HL-60/S4 (cell line): ENCODE results near the gene MAP1S.

Experiments
- in situ Hi-C: fragments of 300-500 bp; cut with MboI; formaldehyde crosslinking; loops from 2 replicates; pipeline ENCODE4 v1.14.3; 2022; ENCODE audit warnings: low sequenced_read_pairs

The MAP1S gene, protein sequence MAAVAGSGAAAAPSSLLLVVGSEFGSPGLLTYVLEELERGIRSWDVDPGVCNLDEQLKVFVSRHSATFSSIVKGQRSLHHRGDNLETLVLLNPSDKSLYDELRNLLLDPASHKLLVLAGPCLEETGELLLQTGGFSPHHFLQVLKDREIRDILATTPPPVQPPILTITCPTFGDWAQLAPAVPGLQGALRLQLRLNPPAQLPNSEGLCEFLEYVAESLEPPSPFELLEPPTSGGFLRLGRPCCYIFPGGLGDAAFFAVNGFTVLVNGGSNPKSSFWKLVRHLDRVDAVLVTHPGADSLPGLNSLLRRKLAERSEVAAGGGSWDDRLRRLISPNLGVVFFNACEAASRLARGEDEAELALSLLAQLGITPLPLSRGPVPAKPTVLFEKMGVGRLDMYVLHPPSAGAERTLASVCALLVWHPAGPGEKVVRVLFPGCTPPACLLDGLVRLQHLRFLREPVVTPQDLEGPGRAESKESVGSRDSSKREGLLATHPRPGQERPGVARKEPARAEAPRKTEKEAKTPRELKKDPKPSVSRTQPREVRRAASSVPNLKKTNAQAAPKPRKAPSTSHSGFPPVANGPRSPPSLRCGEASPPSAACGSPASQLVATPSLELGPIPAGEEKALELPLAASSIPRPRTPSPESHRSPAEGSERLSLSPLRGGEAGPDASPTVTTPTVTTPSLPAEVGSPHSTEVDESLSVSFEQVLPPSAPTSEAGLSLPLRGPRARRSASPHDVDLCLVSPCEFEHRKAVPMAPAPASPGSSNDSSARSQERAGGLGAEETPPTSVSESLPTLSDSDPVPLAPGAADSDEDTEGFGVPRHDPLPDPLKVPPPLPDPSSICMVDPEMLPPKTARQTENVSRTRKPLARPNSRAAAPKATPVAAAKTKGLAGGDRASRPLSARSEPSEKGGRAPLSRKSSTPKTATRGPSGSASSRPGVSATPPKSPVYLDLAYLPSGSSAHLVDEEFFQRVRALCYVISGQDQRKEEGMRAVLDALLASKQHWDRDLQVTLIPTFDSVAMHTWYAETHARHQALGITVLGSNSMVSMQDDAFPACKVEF

DNA sequence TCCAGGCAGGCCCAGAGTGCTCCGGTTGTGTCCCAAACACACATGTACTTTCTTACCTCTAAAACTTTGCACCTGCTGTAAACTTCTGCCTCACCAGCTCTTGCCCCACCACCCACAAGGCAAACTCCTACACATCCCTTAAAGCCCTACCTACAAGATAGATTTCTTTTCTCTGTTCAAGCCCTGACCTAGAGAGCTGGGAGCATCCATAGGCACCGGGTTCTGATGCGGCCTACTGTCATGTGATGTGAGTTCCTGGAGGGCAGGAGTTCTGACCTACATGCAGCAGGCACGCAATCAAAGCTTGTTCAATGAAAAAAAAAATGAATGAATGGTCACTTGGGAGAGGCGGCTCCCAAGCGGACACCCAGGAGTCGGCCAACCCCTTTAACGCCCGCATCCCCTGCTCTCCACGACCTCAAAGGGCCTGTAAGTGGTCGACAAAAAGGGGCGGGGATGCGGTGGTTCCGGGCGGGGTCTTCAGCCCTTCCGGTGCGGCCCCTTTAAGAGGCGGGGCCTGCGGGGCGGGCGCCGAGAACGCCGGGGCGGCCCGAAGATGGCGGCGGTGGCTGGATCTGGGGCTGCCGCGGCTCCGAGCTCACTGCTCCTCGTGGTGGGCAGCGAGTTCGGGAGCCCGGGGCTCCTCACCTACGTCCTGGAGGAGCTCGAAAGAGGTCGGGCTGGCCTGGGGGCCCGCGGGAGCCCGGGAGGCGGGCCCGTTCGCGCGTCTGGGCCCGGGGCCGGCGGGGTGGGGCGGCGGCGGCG is at the start of gene MAP1S:
Gene MAP1S, plus strand, starts transcription at position 534 of the 765 bp plus-strand sequence. Its CDS starts 23 bp downstream, at position 557.
- in situ Hi-C loops: no loop called here

DNA sequence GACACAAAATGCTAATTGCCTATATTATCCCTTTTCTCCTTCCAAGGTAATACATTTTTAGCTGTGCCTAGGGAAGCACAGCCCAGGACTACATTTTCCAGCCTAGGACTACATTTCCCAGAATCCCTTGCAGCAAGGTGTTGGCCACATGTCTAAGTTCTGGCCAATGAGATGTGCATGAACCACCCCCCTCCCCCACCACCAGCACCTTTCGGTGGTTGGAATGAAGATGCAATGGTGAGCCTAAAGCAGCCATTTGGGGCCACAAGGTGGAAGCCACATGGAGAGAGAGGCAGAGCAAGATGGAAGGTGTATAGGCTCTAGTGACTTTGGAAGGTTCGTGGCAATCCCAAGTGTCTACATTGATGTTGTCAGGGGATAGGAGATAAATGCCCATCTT is 47.4 kb upstream of the MAP1S start:
- in situ Hi-C loops: no loop called here

DNA sequence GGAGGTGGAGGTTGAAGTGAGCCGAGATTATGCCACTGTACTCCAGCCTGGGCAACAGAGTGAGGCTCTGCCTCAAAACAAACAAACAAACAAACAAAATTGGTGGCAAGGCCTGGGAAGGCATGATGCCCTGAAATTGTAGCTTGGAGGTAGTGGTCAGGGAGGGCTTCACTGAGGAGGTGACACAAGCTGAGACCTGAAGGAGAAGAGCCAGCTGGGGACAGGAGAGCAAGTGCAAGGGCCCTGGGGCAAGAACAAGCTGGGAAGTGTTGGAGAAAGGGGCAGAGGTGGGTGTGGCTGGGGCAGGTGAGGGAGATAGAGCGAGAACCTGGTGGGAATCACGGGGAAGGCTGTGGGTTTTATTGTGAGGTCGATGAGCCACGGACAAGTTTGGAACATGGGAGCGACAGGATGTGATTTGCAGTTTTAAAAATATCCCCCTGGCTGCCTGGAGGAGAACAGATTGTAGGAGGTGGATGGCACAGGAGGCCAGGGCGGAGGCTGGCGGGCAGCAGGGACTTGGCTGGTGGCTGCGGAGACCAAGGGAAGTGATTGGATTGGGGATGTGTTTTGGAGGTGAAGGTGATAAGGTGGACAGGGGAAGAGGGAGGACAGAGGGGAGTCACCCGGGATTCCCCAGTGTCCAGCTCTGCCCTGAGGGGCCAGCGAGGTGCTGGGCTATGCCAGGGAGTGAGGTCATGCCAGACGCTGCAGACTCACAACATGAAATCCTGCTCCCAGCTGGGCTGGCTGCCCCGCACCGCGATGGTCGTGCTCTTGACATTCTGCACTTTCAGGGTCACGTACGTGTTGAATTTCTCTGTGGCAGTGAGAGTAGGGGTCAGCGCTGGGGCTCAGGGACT is 45.1 kb upstream of the MAP1S start:
- in situ Hi-C loops: no loop called here

DNA sequence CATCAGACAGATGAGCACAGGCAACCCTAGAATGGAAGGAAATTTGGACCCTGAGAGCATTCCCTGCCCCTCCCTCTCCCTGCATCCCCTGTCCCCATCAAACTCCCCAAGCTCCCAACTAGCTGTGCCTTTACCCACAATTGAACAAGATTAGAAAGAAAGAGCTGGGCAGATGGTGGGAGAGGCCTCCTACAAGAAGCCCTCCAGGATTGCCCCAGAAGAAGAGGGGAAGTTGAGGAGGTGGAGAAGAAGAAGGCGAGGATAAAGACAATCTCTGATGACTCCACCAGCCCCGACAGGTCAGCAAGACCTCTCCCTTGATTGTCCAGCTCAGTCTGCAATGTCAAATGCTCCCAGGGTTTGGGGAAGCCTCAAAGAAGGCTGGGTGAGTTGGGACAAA is 43.0 kb upstream of the MAP1S start:
- in situ Hi-C loops: no loop called here

DNA sequence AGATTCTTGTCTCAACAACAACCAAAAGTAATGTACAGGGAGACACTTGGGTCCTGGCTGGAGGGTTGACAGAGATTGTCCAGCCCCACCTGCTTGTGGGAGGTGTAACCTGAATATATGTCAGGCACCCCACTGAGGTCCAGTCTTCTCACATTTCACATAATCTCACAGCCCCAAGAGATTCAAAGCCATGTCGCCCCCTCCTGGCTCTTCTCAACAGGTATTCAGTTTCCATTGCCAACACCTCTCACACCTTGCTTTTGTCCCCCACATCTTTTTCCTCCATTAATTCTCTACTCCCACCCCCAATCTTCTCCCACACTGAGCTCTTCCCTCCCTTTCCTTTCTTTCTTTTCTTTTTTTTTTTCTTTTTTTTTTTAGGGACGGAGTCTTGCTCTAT is 42.3 kb upstream of the MAP1S start:
- in situ Hi-C loops: no loop called here

DNA sequence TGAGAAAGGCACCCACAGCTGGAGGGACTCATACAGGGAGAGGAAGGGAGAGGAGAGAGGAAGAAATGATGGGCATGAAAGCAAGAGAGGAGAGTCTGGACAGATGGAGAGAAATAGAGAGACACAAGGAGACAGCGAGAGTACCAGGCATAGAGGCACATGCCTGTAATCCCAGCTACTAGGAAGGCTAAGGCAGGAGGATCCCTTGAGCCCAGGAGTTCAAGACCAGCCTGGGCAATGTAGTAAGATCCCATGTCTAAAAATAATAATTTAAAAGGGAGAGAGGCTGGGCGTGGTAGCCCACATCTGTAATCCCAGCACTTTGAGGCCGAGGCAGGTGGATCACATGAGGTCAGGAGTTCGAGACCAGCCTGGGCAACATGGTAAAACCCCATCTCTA is 40.4 kb upstream of the MAP1S start:
- in situ Hi-C loops: no loop called here

DNA sequence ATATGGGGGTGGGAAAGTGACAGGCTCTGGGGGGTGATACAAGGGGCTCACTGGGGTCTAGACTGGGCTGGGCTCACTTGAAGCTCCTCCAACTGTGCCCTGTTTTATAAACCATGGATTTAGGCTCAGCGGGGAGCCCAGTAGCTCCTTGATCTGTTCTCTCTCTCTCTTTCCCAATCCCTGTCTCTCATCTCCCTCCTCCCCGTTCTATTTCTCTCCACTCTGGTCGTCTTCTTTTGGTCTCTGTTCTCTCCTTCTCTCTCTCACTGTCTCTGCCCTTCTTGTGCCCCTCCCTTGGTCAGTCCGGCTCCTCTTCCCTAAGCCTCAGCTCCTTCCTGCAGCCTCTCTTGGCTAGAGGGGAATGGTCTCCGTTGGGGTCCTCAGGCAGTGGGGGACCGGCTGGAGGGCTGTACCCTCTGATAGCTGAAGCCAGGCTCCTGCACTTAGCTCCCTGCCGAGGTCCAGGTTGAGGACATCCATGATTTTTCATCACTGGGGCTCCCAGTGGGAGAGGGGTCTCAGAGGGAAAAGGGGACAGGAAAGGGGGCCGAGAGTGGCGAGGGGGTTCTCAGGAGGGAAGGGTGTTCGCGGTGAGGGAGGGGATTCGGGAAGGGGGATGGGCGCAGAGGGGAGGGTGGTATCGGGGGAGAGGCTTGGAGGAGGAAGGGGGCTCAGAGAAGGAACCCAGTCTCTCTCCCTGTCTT is 39.6 kb upstream of the MAP1S start:
- in situ Hi-C loops: no loop called here

DNA sequence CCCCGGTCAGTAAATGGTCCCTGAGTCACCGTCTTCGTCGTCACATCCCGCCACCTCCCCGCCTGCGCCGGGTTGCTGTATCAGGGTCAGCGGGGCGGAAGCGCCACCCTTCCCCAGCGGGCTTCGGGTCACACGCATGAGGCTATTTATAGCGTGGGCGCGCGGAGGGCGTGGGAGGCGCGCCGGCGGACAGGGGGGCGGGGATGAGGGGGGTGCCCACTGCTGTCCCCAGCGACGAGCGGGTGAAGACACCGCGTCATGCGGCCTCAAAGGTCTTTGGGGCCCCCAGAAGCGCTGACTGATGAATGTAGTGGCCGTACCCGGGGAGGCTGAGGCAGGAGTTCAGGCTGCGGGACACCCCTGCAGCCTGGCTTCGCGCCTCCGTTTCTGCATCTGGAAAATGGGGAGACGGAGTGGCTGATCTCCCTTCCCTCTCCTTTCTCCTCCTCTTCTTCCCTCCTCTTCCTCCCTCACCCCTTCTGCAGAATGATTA is 39.0 kb upstream of the MAP1S start:
- in situ Hi-C loops: no loop called here

DNA sequence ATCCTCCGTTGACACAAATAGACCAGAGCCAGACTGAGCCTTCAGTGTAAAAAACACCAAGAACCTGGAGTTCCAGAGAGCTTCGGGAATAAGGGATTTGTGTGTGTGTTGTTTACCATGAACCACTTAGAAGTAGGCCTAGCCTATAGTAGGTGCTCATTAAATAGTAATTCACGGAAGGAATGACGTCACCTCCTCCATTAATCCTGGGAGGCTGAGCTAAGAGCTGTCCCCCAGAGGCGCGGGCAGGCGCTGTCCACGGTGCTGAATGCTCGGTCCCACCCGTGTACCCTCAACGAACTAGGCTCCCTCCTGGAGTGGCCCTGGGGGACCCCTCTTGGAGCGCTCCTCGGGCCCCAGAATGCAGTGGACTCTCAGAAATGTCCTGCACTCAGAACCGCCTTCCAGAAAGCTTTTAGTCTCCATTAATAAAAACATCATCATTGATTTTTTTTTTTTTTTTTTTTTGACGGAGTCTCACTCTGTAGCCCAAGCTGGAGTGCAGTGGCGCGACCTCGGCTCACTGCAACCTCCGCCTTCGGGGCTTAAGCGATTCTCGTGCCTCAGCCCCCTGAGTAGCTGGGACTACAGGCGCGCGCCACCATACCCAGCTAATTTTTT is 37.7 kb upstream of the MAP1S start:
- in situ Hi-C loops: no loop called here

DNA sequence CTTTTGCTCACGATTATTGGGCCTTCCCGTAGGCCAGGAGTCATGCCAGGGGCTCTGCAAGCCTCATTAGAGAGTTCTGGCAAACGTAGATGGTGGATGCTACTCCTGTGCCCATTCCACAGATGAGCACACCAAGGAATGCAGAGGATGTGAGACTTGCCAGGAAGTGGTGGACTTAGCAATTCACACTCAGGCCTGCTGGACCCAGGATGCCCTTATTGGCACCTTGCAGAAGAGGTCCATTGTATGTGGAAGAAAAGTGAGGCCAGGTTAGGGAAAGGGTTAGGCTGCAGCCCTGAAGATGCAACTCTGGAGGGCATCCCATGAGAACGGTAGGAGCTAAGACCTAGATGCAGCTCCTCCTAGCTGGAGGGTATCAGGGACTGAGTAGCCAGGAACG is 37.0 kb upstream of the MAP1S start:
- in situ Hi-C loops: no loop called here

DNA sequence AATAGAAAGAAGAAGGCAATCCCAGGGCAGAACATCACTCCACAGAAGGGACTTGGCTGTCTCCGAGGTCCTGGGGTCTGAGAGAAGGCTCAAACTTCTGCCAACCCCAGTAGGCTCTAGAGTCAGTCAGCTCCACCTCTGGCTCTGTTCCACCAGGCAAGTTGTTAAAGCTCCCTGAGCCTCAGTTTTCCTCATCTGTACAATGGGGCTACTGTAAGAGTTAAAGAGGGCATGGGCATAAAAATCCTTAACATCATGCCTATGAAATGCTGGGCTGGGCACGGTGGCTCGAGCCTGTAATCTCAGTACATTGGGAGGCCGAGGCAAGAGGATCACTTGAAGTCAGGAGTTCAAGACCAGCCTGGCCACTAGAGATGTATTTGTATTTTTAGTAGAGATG is 36.2 kb upstream of the MAP1S start:
- in situ Hi-C loops: no loop called here

DNA sequence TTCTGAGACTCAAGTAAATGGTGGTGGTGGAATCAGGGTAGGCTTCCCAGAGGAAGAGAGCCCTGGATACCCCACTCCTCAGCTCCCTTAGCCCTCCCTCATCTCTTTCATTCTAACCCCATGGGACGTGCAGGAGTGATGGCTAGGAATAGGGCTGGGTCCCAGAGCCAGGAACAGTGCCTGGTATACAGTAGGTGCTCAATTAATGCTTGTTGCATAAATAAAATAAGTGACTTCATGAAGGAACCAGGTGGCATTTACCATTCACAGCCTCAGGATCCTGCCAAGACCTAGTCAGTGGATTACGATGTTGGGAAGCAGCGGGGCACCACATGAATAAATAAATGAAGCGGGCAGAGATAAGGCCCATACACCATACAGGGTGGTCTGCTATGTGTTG is 35.0 kb upstream of the MAP1S start:
- in situ Hi-C loops: no loop called here

DNA sequence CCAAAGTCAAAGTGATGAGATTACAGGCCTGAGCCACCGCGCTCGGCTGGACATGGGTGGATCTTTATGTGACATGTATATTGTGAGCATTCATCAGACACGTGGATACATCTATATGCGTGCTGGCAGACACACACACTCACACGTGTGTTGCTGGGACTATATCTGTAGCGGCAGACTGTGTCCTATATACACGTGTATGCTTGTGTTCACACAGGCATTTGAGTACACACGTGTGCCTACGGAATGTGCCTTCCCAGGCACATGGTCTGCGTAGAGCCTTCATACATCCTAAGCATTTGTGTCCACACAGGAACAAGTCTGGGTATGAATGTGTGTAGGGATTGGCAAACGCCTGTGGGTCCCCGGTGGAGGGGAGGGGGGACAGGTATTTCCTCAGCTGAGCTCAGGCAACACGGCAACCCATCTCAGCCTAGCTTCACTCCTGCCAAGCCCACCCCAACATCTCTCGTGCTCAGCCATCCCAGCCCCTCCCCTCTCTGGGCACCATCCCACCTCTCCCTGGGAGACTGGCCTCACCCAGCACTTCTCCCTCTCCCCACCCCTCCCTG is 33.7 kb upstream of the MAP1S start:
- in situ Hi-C loops: no loop called here

DNA sequence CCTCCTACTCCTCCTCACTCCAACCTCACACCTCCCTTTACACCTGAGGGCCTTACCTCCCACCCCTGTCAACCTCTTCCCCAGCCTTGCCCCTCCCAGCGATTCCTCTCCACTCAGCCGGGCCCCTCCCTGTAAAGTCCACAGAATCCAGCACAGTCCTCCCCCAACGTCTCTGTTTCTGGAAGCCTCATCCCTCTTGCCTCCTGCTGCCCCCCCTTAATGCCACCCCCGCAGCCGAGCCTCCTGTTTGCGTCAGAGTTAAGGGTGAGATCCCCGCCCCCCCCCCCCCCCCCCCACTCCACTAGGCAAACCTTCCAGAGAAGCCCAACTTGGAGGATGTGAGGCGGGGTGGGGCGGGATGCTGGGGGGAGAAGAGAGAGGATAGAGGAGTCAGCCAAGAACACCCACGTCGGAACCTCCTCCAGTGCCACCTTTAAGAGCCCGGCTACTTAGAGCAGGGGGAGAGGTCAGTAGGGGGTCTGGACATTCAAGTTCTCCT is 33.2 kb upstream of the MAP1S start:
- in situ Hi-C loops: no loop called here

DNA sequence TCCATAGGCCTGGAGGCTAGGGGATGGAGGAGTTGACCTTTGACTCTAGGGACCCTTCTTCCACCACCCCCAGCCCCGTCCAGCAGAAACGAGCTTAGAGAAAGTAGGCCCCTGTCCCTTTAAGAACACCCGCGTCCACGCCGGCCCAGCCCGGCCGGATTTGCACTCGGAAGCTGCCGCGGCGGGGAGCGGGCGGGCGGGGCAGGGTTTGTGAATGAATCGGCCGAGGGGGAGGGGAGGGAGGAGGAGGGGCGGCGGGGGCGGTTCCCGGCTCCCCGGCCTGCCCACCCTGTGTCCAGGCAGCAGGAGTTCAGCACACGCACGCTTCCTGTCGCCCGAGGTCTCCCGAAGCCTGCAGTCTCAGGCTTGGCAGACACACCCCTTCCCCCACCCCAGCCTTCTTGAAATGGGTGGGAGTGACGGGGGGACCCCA is 32.7 kb upstream of the MAP1S start:
- in situ Hi-C loops: no loop called here

DNA sequence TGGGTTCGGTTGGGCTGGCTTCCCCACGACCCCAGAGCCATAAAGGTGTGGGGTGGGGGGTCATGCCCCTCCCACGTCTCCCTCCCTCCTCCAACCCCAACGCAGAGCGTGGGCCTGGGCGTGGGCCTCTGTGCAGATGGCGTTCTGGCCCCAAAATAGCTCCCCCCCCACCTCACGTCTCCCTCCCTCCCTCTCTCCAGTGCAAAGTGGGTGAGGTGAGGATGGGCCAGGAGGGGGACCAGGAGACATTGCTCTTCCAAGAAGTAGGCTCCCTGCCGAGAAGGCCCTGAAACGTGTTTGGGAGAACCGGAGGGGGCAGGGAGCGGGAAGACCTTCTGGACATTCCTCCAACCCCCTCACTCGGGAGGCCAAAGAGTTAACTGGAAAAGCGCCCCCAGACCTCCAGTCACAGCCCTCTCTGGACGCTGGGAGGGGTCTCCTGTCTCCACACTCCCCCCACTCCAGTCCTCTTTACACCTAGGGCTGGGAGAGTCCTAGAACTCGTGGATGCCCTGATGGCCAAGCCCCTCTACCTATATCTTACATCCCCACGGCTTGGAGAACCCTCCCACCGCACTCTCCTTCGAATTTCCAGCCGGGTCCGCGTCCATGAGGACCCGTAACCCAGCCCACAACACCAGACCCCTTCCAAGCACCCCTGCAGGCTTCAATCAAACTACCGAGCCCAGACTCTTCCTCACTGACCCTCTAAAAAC is 32.0 kb upstream of the MAP1S start:
- in situ Hi-C loops: no loop called here
